Large intestine (tissue), 3 donors: ENCODE measurements around the gene COL23A1. TPM values are rescaled to one million over a fixed set of nuclear protein-coding genes. Genes with fewer than 3 reads are reported as not detected.
"Not testable (repeated sequence)": the region's sequence is repeated elsewhere in the genome, so short reads cannot be mapped to it uniquely, and the experiment has no call there.

Experiments used
- DNase-seq, 2 donors: peaks; one replicate each; pipeline versions ENCODE4 v3.0.0 to v3.0.0-alpha.2; 2013
- H3K27ac ChIP-seq: one replicate; pipeline ENCODE4 v1.5.1; 2013; ENCODE audit warnings: low read length
- H3K27me3 ChIP-seq: 2 replicates; pipeline ENCODE4 v1.6.1; 2013; ENCODE audit warnings: low read length; ENCODE audit not compliant: control insufficient read depth, insufficient read depth
- H3K36me3 ChIP-seq: 2 replicates; pipeline ENCODE4 v1.6.1; 2013; ENCODE audit warnings: low read length; ENCODE audit not compliant: control insufficient read depth, insufficient read depth
- H3K4me1 ChIP-seq: one replicate; pipeline ENCODE4 v1.6.1; 2013; ENCODE audit warnings: low read length; ENCODE audit not compliant: control insufficient read depth, insufficient read depth
- H3K4me3 ChIP-seq: one replicate; pipeline ENCODE4 v1.5.1; 2013; ENCODE audit warnings: low read length
- H3K9me3 ChIP-seq: one replicate; pipeline ENCODE4 v1.6.1; 2013; ENCODE audit warnings: mild to moderate bottlenecking, low read depth, low read length, moderate library complexity; ENCODE audit not compliant: control insufficient read depth
- WGBS: methylation state at CpG from one replicate; pipeline ENCODE4 v1.1.5; 2013; ENCODE audit warnings: low lambda C conversion rate; ENCODE audit not compliant: insufficient coverage; 5-methylcytosine and 5-hydroxymethylcytosine counted together
- polyA plus RNA-seq: library from polyadenylated mRNA; unstranded; fragments of 120-200 nt; gene quantifications from one replicate; pipeline ENCODE4 v1.2.1, GENCODE V29; 2013

Gene COL23A1
- polyA plus RNA-seq, 1 donor = 8.9 TPM

GRCh38 chr5:178244576-178244975, 345.6 kb downstream of the COL23A1 start:
- no peaks in the 10 kb centered on the region for H3K36me3 ChIP-seq
- no CpG with 5 or more reads among the region's 2 CpGs for WGBS
- no peak overlapping the region for H3K4me3 ChIP-seq
- H3K4me1 ChIP-seq = no peaks in the 10 kb centered on the region
- H3K9me3 ChIP-seq = no peaks in the 10 kb centered on the region
- no peak for DNase-seq
- H3K27ac ChIP-seq = no peak overlapping the region
- no peaks in the 10 kb centered on the region for H3K27me3 ChIP-seq

GRCh38 chr5:178242416-178242815, 347.8 kb downstream of the COL23A1 start:
- Histone ChIP-seq H3K4me1 (peaks cover 9% of the 10 kb centered on the region), H3K9me3 (no peaks in the 10 kb centered on the region), H3K36me3 (no peaks in the 10 kb centered on the region), H3K4me3 (no peak overlapping the region), H3K27me3 (no peaks in the 10 kb centered on the region), H3K27ac (no peak overlapping the region)
- no peak for DNase-seq
- WGBS = no CpG with 5 or more reads among the region's 10 CpGs

- Histone ChIP-seq H3K36me3 (no peaks in the 10 kb centered on the region), H3K4me1 (peaks cover 9% of the 10 kb centered on the region), H3K9me3 (no peaks in the 10 kb centered on the region), H3K4me3 (no peak overlapping the region), H3K27ac (no peak overlapping the region), H3K27me3 (no peaks in the 10 kb centered on the region)
- no CpG with 5 or more reads among the region's 15 CpGs for WGBS
- DNase-seq = no peak
Observed at GRCh38 chr5:178241688-178242231, 348.4 kb downstream of the COL23A1 start.

- Histone ChIP-seq H3K4me3 (no peak overlapping the region), H3K27me3 (no peaks in the 10 kb centered on the region), H3K9me3 (no peaks in the 10 kb centered on the region), H3K36me3 (no peaks in the 10 kb centered on the region), H3K4me1 (peaks cover 9% of the 10 kb centered on the region), H3K27ac (no peak overlapping the region)
- no peak for DNase-seq
- no CpG with 5 or more reads among the region's 8 CpGs for WGBS
Observed at GRCh38 chr5:178241231-178241663, 348.9 kb downstream of the COL23A1 start.

- Histone ChIP-seq H3K27me3 (no peaks in the 10 kb centered on the region), H3K36me3 (no peaks in the 10 kb centered on the region), H3K4me3 (no peak overlapping the region), H3K27ac (no peak overlapping the region), H3K4me1 (peaks cover 9% of the 10 kb centered on the region), H3K9me3 (no peaks in the 10 kb centered on the region)
- no peak for DNase-seq
- no CpG with 5 or more reads among the region's 9 CpGs for WGBS
Observed at GRCh38 chr5:178240766-178241165, 349.4 kb downstream of the COL23A1 start.

- Histone ChIP-seq H3K36me3 (no peaks in the 10 kb centered on the region), H3K27me3 (no peaks in the 10 kb centered on the region), H3K9me3 (no peaks in the 10 kb centered on the region), H3K4me1 (peaks cover 9% of the 10 kb centered on the region), H3K4me3 (no peak overlapping the region), H3K27ac (no peak overlapping the region)
- no CpG with 5 or more reads among the region's 19 CpGs for WGBS
- no peak for DNase-seq
Observed at GRCh38 chr5:178240341-178240741, 349.9 kb downstream of the COL23A1 start.

- DNase-seq, H3K27me3 ChIP-seq, H3K9me3 ChIP-seq, H3K36me3 ChIP-seq, H3K27ac ChIP-seq, H3K4me3 ChIP-seq: not testable (repeated sequence)
- WGBS = no CpG with 5 or more reads among the region's 16 CpGs
- H3K4me1 ChIP-seq = peaks cover 11% of the 10 kb centered on the region
Observed at GRCh38 chr5:178239626-178240301, 350.4 kb downstream of the COL23A1 start.

- H3K9me3 ChIP-seq = no peaks in the 10 kb centered on the region
- H3K27ac ChIP-seq = no peak overlapping the region
- peaks cover 15% of the 10 kb centered on the region for H3K4me1 ChIP-seq
- no peaks in the 10 kb centered on the region for H3K27me3 ChIP-seq
- no CpG with 5 or more reads among the region's 17 CpGs for WGBS
- DNase-seq = no peak
- H3K4me3 ChIP-seq = no peak overlapping the region
- no peaks in the 10 kb centered on the region for H3K36me3 ChIP-seq
Observed at GRCh38 chr5:178238711-178239592, 351.2 kb downstream of the COL23A1 start.

GRCh38 chr5:178238313-178238635, 351.9 kb downstream of the COL23A1 start:
- DNase-seq = no peak
- Histone ChIP-seq H3K27ac (no peak overlapping the region), H3K27me3 (no peaks in the 10 kb centered on the region), H3K4me1 (peaks cover 15% of the 10 kb centered on the region), H3K4me3 (no peak overlapping the region), H3K36me3 (no peaks in the 10 kb centered on the region), H3K9me3 (no peaks in the 10 kb centered on the region)
- no CpG with 5 or more reads among the region's 6 CpGs for WGBS

- peak; percentile 70 to 83 for DNase-seq
- Histone ChIP-seq H3K27me3 (no peaks in the 10 kb centered on the region), H3K4me1 (peaks cover 20% of the 10 kb centered on the region), H3K4me3 (no peak overlapping the region), H3K9me3 (no peaks in the 10 kb centered on the region), H3K27ac (peak overlapping the region; percentile 24), H3K36me3 (no peaks in the 10 kb centered on the region)
- WGBS = no CpG with 5 or more reads among the region's 13 CpGs
Observed at GRCh38 chr5:178237431-178238312, 352.5 kb downstream of the COL23A1 start.
